ENCODE measurements around the gene SERPINB4.

The SERPINB4 gene

DNA sequence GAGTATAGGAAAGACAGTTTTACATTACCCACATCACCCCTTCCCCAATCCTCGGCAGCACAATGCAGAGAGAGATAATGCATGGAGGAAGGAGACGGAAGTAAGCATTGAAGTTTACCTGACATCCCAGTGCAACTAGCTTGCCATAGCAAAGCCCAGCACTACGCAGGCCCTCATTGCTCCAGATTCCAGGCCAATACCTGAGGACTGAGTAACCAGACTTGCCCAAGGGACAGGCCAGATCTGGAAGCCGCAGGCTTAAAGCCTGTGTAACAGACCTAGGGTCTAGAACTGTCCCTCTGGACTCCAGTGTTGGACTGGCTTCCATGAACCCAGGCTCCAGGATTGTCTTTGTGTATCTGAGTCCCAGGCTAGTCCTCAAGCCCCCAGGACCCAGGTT lies 17.6 kb downstream of the SERPINB4 start:
- Histone ChIP-seq H2BK12ac (ENCODE audit: low read length) (no peak overlapping the region), H3K4ac (ENCODE audit: low read depth, low read length) (no peak overlapping the region), H3K4me2 (ENCODE audit: low read length) (no peak overlapping the region), H3K9me3 (ENCODE audit: insufficient read depth, low read depth, low read length) (peaks cover 12% of the 10 kb centered on the region), H3K27me3 (ENCODE audit: insufficient read depth, low read length) (no peaks in the 10 kb centered on the region), H3K79me2 (ENCODE audit: control insufficient read depth, insufficient read depth, low read length, poor library complexity) (no peaks in the 10 kb centered on the region), H3K9ac (ENCODE audit: low read length) (no peak overlapping the region), H4K91ac (ENCODE audit: low read depth, low read length) (no peak overlapping the region), H2BK5ac (ENCODE audit: low read depth, low read length, poor library complexity) (no peak overlapping the region), H3K18ac (ENCODE audit: low read length) (no peak overlapping the region), H4K12ac (ENCODE audit: low read depth, low read length) (no peak overlapping the region), H3K27ac (ENCODE audit: low read depth, low read length) (no peak overlapping the region), H3K79me1 (ENCODE audit: low read length) (no peaks in the 10 kb centered on the region), H2BK120ac (ENCODE audit: insufficient read depth, low read length, poor library complexity) (no peak overlapping the region), H3K4me3 (ENCODE audit: low read depth, low read length) (no peak overlapping the region), H2AK5ac (ENCODE audit: low read length) (no peak overlapping the region), H2AFZ (ENCODE audit: insufficient read depth, low read length, poor library complexity) (no peak overlapping the region), H3K36me3 (ENCODE audit: control insufficient read depth in 1 of 2, insufficient read depth in 2 of 2, low read length in 2 of 2) (no peaks in the 10 kb centered on the region), H3K4me1 (ENCODE audit: control insufficient read depth in 1 of 2, insufficient read depth in 2 of 2, low read length in 2 of 2) (no peaks in the 10 kb centered on the region), H4K8ac (ENCODE audit: low read depth, low read length) (no peak overlapping the region), H3K23ac (ENCODE audit: low read length) (no peak overlapping the region), H3K14ac (ENCODE audit: low read length) (no peak overlapping the region)
- WGBS (ENCODE audit: extremely low coverage, insufficient coverage, insufficient read length): no CpG with 5 or more reads among the region's 4 CpGs
- peak; percentile 91 to 93 for DNase-seq

DNA sequence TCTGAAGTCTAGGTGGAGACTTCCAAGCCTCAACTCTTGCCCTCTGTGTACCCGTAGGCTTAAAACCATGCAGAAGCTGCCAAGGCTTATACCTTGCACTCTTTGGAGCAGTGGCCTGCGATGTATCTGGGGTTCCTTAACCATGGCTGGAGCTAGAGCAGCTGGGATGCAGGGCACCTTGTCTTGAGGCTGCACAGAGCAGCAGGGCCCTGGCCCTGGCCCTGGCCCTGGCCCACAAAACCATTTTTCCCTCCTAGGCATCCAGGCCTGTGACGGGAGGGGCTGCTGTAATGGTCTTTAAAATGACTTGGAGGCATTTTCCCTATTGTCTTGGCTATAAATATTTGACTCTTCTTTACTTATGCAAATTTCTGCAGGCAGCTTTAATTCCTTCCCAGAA lies 19.2 kb downstream of the SERPINB4 start:
- no CpG with 5 or more reads among the region's 3 CpGs for WGBS (ENCODE audit: extremely low coverage, insufficient coverage, insufficient read length)
- no peaks in the 10 kb centered on the region for H3K36me3 ChIP-seq (ENCODE audit: control insufficient read depth in 1 of 2, insufficient read depth in 2 of 2, low read length in 2 of 2)
- H2BK12ac ChIP-seq (ENCODE audit: low read length): no peak overlapping the region
- H3K4me1 ChIP-seq (ENCODE audit: control insufficient read depth in 1 of 2, insufficient read depth in 2 of 2, low read length in 2 of 2): no peaks in the 10 kb centered on the region
- H3K79me2 ChIP-seq (ENCODE audit: control insufficient read depth, insufficient read depth, low read length, poor library complexity): no peaks in the 10 kb centered on the region
- H2BK5ac ChIP-seq (ENCODE audit: low read depth, low read length, poor library complexity): no peak overlapping the region
- H3K18ac ChIP-seq (ENCODE audit: low read length): no peak overlapping the region
- H4K8ac ChIP-seq (ENCODE audit: low read depth, low read length): no peak overlapping the region
- no peak for DNase-seq
- H3K23ac ChIP-seq (ENCODE audit: low read length): no peak overlapping the region
- no peak overlapping the region for H3K4me3 ChIP-seq (ENCODE audit: low read depth, low read length)
- H3K9ac ChIP-seq (ENCODE audit: low read length): no peak overlapping the region
- H3K27me3 ChIP-seq (ENCODE audit: insufficient read depth, low read length): no peaks in the 10 kb centered on the region
- H3K4me2 ChIP-seq (ENCODE audit: low read length): no peak overlapping the region
- H2AK5ac ChIP-seq (ENCODE audit: low read length): no peak overlapping the region
- H3K14ac ChIP-seq (ENCODE audit: low read length): no peak overlapping the region
- no peaks in the 10 kb centered on the region for H3K79me1 ChIP-seq (ENCODE audit: low read length)
- H3K4ac ChIP-seq (ENCODE audit: low read depth, low read length): no peak overlapping the region
- H4K12ac ChIP-seq (ENCODE audit: low read depth, low read length): no peak overlapping the region
- peaks cover 12% of the 10 kb centered on the region for H3K9me3 ChIP-seq (ENCODE audit: insufficient read depth, low read depth, low read length)
- H4K91ac ChIP-seq (ENCODE audit: low read depth, low read length): no peak overlapping the region
- no peak overlapping the region for H2BK120ac ChIP-seq (ENCODE audit: insufficient read depth, low read length, poor library complexity)
- no peak overlapping the region for H3K27ac ChIP-seq (ENCODE audit: low read depth, low read length)
- no peak overlapping the region for H2AFZ ChIP-seq (ENCODE audit: insufficient read depth, low read length, poor library complexity)

GRCh38 chr18:63619661-63620060 lies 24.4 kb downstream of the SERPINB4 start:
- H3K9me3 ChIP-seq (ENCODE audit: insufficient read depth, low read depth, low read length): peaks cover 4% of the 10 kb centered on the region
- H3K79me2 ChIP-seq (ENCODE audit: control insufficient read depth, insufficient read depth, low read length, poor library complexity): no peaks in the 10 kb centered on the region
- WGBS (ENCODE audit: extremely low coverage, insufficient coverage, insufficient read length): no CpG with 5 or more reads among the region's 3 CpGs
- no peaks in the 10 kb centered on the region for H3K36me3 ChIP-seq (ENCODE audit: control insufficient read depth in 1 of 2, insufficient read depth in 2 of 2, low read length in 2 of 2)
- no peak overlapping the region for H3K18ac ChIP-seq (ENCODE audit: low read length)
- H3K4me2 ChIP-seq (ENCODE audit: low read length): no peak overlapping the region
- no peak overlapping the region for H2BK120ac ChIP-seq (ENCODE audit: insufficient read depth, low read length, poor library complexity)
- no peaks in the 10 kb centered on the region for H3K4me1 ChIP-seq (ENCODE audit: control insufficient read depth in 1 of 2, insufficient read depth in 2 of 2, low read length in 2 of 2)
- no peak overlapping the region for H3K4ac ChIP-seq (ENCODE audit: low read depth, low read length)
- H4K91ac ChIP-seq (ENCODE audit: low read depth, low read length): no peak overlapping the region
- H3K14ac ChIP-seq (ENCODE audit: low read length): no peak overlapping the region
- no peaks in the 10 kb centered on the region for H3K79me1 ChIP-seq (ENCODE audit: low read length)
- H3K9ac ChIP-seq (ENCODE audit: low read length): no peak overlapping the region
- no peak overlapping the region for H3K23ac ChIP-seq (ENCODE audit: low read length)
- DNase-seq: peak; percentile 70 to 88
- no peak overlapping the region for H2BK12ac ChIP-seq (ENCODE audit: low read length)
- no peak overlapping the region for H2AFZ ChIP-seq (ENCODE audit: insufficient read depth, low read length, poor library complexity)
- H3K27me3 ChIP-seq (ENCODE audit: insufficient read depth, low read length): no peaks in the 10 kb centered on the region
- no peak overlapping the region for H4K12ac ChIP-seq (ENCODE audit: low read depth, low read length)
- no peak overlapping the region for H3K4me3 ChIP-seq (ENCODE audit: low read depth, low read length)
- H4K8ac ChIP-seq (ENCODE audit: low read depth, low read length): no peak overlapping the region
- peak overlapping the region; percentile 38 for H3K27ac ChIP-seq (ENCODE audit: low read depth, low read length)
- H2AK5ac ChIP-seq (ENCODE audit: low read length): no peak overlapping the region
- no peak overlapping the region for H2BK5ac ChIP-seq (ENCODE audit: low read depth, low read length, poor library complexity)

DNA sequence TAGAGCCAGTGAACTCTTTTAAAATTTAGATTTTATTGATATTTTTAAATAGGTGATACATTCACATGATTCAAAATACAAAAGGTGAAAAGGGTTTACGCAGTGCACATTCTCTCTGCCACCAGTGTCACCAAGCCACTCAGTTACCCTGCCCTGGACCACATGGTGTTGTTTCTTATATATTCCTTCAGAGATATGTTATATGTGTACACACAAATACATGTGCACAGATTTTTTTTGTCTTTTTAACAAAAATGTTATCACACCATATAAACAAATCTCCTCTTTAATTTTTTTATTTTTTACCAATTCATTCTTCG lies 26.2 kb downstream of the SERPINB4 start:
- H3K4me1 ChIP-seq (ENCODE audit: control insufficient read depth in 1 of 2, insufficient read depth in 2 of 2, low read length in 2 of 2): no peaks in the 10 kb centered on the region
- H3K79me1 ChIP-seq (ENCODE audit: low read length): no peaks in the 10 kb centered on the region
- H3K79me2 ChIP-seq (ENCODE audit: control insufficient read depth, insufficient read depth, low read length, poor library complexity): no peaks in the 10 kb centered on the region
- no peak overlapping the region for H2BK120ac ChIP-seq (ENCODE audit: insufficient read depth, low read length, poor library complexity)
- H3K9ac ChIP-seq (ENCODE audit: low read length): no peak overlapping the region
- H3K23ac ChIP-seq (ENCODE audit: low read length): no peak overlapping the region
- H4K8ac ChIP-seq (ENCODE audit: low read depth, low read length): no peak overlapping the region
- H3K4me2 ChIP-seq (ENCODE audit: low read length): no peak overlapping the region
- H3K27me3 ChIP-seq (ENCODE audit: insufficient read depth, low read length): no peaks in the 10 kb centered on the region
- DNase-seq: no peak
- H3K14ac ChIP-seq (ENCODE audit: low read length): no peak overlapping the region
- no peak overlapping the region for H3K18ac ChIP-seq (ENCODE audit: low read length)
- no peak overlapping the region for H2BK12ac ChIP-seq (ENCODE audit: low read length)
- WGBS (ENCODE audit: extremely low coverage, insufficient coverage, insufficient read length): no CpG with 5 or more reads among the region's 2 CpGs
- no peak overlapping the region for H4K91ac ChIP-seq (ENCODE audit: low read depth, low read length)
- no peaks in the 10 kb centered on the region for H3K36me3 ChIP-seq (ENCODE audit: control insufficient read depth in 1 of 2, insufficient read depth in 2 of 2, low read length in 2 of 2)
- H2AFZ ChIP-seq (ENCODE audit: insufficient read depth, low read length, poor library complexity): no peak overlapping the region
- no peak overlapping the region for H2AK5ac ChIP-seq (ENCODE audit: low read length)
- no peak overlapping the region for H2BK5ac ChIP-seq (ENCODE audit: low read depth, low read length, poor library complexity)
- H4K12ac ChIP-seq (ENCODE audit: low read depth, low read length): no peak overlapping the region
- no peak overlapping the region for H3K4me3 ChIP-seq (ENCODE audit: low read depth, low read length)
- no peak overlapping the region for H3K4ac ChIP-seq (ENCODE audit: low read depth, low read length)
- H3K9me3 ChIP-seq (ENCODE audit: insufficient read depth, low read depth, low read length): no peaks in the 10 kb centered on the region
- no peak overlapping the region for H3K27ac ChIP-seq (ENCODE audit: low read depth, low read length)

All from trophoblast cell (in vitro differentiated cells and primary cell).